GM18526 (cell line): ENCODE results near the gene RNF217.

Source experiments
- POLR2A ChIP-seq: IDR thresholded peaks from 3 replicates; pipeline ENCODE4 v1.6.1; 2011; ENCODE audit not compliant: insufficient read length; ENCODE audit errors: extremely low read depth

The RNF217 gene

DNA sequence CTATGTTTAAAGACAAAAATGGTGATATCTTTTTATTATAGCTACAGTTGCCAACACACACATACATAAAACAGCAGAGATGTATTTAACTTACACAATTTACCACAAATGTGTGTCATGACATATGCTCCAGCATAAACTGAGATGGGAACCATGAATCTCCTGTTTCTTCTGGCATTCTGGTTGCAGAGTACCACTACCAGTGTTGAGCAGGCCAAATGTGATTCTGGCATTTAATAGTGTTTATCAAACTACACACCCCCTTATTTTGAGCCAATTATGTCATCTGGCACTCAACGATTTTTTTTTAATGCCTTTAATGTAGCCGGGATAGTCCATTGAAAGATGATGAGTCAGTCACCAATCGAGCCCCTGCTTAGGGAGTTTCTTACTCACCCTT lies 132.3 kb downstream of the RNF217 start:
- TF ChIP-seq POLR2A = no peak

DNA sequence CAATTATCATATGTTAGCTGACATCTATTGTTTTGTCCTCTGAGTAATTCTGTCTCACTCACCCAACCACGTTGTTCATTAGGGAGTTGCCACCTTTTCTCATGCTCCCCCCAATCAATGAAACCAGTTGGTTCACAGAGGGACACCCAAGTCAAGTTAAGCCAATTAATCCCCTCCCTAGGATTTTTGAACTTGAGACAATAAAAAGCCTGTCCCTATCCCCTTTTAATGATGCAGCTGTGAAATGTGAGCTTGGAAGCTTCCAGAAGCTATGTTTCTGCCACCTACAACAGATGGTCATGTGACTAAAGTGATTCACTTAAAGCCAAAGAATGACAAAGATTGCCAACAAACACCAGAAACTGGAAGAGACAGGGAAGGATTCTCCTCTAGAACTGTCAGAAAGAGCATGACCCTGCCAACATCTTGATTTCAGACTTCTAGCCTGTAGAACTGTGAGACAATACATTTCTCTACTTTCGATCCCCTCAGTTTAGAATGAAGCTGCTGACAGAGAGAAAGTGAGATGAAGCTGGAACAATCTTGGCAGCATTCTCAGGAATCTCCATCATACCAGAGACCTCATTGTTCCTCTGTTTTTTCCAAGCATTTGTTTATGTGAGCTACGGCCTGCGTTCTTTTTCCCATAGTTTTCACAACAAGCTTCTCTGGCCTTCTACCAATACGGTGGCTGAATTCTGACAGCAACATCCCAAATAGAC lies 133.5 kb downstream of the RNF217 start:
- TF ChIP-seq POLR2A = no peak

DNA sequence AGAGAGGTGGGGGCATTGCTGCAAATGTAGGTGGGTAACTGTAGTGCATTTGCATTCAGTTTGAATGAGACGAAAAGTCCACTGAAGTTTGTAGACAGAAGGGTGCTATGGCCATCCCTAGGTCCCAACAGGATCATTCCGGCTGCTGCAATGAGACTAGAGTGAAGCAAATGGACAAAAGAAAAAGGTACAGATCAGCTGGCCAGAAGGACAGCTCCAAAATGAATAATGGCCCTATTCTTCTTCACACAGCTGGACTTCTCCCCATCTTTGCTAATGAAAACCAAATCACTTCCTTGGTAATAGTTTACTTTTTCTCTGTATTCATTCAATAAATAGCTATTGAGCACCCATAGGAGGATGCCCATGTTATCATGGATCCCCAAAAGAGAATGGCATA lies 134.9 kb downstream of the RNF217 start:
- no peak for TF ChIP-seq POLR2A

DNA sequence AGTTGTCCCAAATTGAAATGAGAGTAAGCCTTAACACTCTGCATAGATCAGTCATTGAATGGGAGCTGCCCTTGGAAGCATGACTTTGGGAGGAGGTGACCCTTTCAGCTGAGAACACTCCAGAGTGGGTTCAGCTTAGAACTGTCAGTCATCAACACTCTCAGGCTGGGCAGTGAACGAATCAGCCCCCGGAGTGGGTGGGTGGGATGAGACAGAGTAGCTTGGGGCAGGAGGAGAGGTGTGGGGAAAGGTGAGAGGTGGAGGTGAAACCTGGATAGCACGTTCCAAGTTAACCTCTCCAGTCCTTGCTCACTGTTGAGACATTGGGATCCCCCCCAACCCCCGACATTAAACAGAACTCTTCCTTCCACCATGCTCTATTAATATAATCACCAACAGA lies 136.0 kb downstream of the RNF217 start:
- no peak for TF ChIP-seq POLR2A

DNA sequence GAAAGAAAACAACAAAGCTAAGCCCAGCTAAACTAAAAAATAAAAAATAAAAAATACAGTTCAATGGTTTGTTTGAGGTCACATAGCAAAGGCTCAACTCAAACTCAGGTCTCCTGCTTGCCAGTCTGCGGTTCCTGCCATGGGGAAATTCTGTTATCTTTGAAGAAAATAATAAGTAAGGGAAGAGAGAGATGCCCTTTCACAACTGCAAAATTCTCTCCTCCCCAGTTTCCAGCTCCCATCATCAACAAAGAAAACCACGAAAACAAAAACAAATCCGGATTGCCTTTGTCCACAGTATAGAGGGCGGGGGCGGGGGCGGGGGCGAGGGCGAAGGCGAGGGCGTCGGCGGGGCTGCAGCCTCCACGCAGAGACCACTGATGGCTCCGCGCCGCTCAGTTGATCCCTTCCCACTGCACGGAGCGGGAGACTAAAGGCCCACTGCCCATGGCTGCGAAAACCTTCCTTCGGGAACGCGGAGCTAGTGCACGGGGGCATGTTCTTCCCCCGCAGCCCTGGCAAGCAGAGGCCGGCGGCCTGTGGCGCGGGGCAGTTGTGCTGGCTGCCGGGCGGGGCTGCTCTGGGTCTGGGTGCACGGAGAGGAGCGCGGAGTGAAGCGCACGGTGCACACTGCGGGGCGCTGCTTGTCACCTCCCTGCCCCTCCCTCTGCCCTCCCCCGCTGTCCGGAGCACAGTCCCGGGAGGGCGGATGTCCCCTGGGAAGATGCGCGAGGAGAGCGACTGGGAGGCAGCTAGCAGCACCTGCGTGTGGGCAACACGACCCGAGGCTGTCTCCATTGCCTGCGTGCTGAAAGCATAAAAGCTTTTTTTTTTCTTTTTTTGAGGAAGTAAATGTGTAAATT lies 137.2 kb downstream of the RNF217 start:
- no peak for TF ChIP-seq POLR2A

DNA sequence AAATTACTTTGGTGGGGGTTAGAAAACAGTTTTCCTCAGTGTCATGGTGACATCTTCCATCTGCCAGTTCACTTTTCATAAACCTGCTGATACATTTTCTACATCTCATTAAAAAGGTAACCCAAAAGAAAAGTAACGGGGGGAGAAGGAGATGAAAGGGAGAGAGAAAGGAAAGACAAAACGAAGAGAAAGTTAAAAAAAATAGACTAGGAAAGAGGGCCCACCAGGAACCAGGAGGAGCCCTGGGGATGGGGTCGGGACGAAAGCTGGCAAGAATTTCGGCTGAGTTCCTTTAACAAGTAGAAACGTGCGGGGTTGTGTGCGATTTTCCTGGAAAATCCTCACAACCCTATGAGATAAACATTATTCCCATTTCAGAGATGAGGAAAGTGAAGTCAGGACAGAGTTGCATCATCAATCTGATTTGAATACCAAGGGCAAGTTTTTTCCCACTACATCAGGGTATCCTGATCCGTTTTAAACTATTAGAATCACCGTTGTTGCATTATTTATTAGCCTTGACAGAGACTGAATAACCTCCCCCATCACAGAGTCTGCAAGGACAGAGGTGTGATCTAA lies 137.9 kb downstream of the RNF217 start:
- TF ChIP-seq POLR2A = no peak

DNA sequence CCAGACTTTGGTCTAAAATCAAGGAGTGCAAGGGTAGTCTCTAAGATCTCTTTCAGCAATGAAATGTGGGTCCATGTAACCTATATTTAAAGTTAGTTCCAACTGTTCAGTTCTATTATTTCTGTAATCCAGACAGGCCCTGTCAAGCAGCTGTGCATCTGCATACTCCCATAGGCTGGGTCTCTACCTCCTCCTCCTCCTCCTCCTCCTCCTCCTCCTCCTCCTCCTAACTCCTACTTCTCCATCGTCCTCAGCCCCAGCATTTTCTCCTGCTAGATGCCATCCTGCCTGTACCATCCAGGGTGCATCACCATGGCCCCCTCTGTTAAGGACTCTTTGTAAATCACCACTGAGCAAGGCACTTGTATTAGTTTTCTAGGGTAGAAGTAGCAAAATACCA lies 138.9 kb downstream of the RNF217 start:
- TF ChIP-seq POLR2A = no peak

DNA sequence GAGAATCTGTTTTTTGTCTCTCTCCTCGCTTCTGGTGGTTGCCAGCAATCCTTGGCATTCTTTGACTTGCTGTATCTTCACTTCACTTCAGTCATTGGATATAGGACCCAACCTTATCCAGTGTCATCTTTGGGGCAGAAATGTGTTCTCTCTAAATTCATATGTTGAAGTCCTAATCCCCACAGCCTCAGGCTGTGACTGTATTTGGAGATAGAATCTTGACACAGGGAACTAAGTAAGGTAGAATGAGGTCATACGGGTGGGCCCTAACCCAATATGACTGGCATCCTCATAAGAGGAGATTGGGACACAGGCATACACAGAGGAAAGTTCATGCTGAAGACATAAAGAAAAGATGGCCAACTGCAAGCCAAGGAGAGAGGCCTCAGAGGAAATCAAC lies 139.4 kb downstream of the RNF217 start:
- TF ChIP-seq POLR2A = no peak

DNA sequence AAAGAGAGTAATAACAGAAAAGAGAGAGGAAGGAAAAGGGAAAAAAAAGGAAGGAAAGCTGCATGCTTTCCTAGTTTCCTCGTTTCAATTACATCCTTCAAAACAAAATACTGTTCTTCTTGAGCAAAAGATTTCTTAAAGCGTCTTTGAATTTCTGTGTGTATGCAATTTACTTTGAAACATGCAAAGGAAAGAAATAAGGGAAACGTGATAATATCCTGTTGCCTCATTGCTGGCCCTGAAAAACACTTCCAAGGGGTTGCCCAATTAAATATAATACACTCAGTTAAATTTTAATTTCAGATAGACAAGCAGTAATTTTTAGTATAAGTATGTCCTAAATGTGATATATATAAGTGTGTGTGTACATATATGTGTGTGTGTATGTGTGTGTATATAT lies 140.2 kb downstream of the RNF217 start:
- TF ChIP-seq POLR2A = no peak

DNA sequence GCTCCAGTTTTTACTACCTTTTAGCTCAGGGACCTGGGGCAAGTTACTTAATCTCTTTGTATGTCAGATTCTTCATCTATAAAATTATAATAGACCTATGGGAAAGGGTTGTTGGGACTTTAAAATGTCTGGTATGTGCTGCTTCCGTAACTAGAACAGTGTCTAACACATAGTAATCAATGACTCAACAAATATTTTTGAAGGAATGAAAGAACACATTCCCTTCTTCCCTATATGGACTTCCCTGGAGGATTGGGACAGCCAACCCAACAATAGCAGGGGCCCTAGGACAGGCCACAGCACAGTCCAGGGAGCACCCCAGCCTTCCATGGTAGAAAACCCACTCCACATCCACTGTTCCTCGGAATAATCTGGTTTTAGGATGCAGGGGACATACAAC lies 140.7 kb downstream of the RNF217 start:
- no peak for TF ChIP-seq POLR2A

DNA sequence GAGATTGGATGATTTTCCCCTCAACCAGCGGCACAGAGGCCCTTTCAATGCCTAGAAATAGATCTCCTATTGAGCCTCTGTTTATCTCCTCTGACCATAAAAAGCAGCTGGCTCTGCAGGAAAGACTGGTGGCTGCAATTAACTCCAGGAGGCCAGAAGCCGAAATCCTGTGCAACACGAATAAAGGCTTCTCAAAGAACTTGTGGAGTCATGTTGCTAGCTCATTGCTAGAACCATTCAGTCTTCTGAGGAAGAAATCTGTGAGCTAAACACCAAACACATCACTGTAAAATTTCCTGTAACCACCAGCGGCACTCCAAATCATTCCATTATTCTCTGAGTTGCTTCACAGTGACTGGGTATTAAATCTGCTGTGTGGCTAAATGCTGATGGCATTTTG lies 142.2 kb downstream of the RNF217 start:
- no peak for TF ChIP-seq POLR2A

DNA sequence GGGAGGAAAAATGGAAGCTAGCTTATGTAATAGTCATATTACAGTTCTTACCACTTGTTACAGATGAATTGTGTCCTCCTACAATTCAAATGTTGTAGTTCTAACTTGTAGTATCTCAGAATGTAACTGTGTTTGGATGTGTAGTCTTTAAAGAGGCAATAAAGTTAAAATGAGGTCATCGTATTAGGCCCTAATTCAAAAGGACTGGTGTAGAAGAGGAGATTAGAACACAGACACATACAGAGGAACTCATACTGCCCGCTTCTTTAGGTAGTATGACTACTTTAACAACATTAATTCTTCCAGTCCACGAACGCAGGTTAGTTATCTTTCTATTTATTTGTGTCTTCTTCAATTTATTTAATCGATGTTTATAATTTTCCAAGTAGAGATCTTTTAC lies 144.8 kb downstream of the RNF217 start:
- TF ChIP-seq POLR2A = no peak

DNA sequence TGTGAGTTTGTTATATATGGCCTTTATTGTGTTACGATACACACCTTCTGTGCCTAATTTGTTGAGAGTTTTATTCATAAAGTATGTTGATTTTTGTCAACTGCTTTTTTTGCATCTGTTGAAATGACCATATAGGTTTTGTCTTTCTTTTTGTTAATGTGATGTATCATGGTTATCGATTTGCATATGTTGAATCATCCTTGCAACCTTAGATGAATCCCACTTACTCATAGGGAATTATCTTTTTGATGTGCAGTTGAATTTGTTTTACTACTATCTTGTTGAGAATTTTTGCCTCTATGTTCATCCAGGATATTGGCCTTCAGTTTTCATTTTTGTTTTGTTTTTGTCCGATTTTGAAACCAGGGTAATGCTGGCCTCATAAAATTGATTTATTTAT lies 145.7 kb downstream of the RNF217 start:
- TF ChIP-seq POLR2A = no peak

DNA sequence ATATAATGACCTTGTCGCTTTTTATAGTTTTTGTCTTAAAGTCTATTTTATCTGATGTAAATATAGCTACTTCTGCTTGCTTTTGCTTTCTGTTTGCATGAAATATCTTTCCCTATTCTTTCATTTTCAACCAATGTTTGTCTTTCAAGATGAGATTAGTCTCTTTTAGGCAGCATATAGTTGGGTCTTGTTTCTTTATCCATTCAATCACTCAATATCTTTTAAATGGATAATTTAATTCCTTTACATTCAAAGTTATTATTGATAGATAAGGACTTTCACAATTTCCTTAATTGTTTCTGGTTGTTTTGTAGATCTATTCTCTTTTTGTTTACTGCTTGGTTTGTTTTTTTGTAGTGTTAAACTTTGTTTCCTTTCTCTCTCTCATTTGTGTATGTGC lies 147.8 kb downstream of the RNF217 start:
- TF ChIP-seq POLR2A = no peak

DNA sequence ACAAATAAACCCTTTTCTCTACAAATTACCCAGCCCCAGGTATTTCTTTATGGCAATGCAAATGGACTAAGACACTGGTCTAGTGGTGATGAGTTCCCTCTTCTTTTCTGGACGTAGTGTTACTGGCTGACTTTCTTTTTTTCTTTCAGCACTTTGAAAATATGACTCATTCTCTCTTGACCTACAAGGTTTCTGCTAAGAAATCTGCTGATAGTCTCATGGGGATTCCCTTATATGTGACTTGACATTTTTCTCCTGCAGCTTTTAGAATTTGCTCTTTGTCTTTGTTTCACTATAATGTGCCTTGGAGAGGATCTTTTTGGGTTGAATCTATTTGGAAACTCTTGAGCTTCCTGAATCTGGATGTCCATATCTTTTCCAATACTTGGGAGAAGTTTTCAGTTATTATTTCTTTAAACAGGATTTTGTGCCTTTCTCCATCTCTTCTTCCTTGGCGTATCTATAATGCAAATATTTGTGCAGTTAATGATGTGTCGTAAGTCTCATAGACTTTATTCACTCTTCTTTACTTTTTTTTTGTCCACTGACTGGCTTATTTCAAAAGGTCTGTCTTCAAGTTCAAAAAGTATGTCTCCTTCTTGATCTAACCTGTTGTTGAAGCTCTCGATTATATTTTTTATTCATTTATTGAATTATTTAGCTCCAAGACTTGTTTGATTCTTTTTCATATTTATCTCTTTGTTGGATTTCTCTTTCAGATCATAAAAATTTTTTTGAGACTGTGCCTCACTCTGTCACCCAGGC lies 149.2 kb downstream of the RNF217 start:
- TF ChIP-seq POLR2A = no peak
